HG03469 (cell line): ENCODE results near the gene KRTAP5-11.
"Not testable (repeated sequence)": the region's sequence is repeated elsewhere in the genome, so short reads cannot be mapped to it uniquely, and the experiment has no call there.

Experiments
- ATAC-seq: cut with Tn5 transposase; IDR thresholded peaks from one replicate; pipeline ENCODE4 v1.9.1; 2021; ENCODE audit warnings: mild to moderate bottlenecking, moderate library complexity, moderate number of reproducible peaks; ENCODE audit not compliant: unreplicated experiment

The KRTAP5-11 gene

GRCh38 chr11:71534711-71535608, 47.7 kb downstream of the KRTAP5-11 start:
- not testable (repeated sequence) for ATAC-seq

- ATAC-seq, result no peak
Observed at GRCh38 chr11:71532036-71532610, 50.6 kb downstream of the KRTAP5-11 start.
